Muscle of back (tissue), 11 donors: ENCODE results near the gene CBLB. TPM values are rescaled to one million over a fixed set of nuclear protein-coding genes. Genes with fewer than 3 reads are reported as not detected.

ENCODE experiments used
- DNase-seq, 3 donors: peaks; one replicate each; pipeline versions ENCODE4 v3.0.0 to v3.0.0-alpha.2; 2013
- polyA plus RNA-seq, 10 donors: library from polyadenylated mRNA; unstranded; fragments of 120-200 nt; gene quantifications; one replicate each; pipeline ENCODE4 v1.2.1, GENCODE V29; 2013; ENCODE audit not compliant: insufficient read length in 10 of 10

CBLB gene
- polyA plus RNA-seq, 10 donors: 17.0 to 37.2 (median 25.8) TPM

DNA sequence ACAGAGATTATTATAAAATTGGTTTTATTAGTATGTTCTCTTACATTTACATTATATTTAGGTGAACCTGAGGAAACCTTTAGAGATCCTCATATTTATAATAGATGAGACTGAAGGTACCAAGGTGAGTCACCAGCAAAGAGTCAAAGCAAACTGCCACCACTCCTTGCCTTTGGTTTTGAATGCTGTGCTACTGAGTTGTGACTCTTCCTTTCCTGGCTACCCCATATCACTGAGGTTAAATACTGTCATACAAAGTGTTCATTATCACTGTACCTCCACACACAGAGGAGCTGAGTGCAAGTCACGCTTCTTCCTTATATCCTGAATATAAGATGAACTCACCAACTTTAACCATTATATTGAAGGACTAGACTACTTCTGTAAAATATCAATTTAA lies 168.2 kb downstream of the CBLB start:
- no peak for DNase-seq

DNA sequence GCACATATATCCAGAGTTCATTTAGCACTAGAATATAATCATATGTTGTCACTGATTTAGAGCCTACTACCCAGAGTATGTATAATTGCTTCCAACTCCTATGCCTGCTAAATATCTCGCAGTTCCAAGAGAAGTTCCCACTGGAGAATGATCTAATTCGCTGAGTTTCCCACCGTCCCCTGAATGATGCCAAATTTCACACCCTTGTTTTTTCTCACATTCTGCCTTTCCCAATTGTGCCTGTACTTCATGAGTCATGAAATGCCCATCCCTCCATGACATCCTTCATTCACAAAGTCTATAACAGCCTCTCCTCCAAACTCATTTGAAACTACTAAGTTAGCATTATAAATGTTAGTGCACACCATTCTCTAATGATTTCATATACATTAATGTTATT lies 177.2 kb downstream of the CBLB start:
- peak in 2 of 3 donors; percentile 30 to 40 for DNase-seq

DNA sequence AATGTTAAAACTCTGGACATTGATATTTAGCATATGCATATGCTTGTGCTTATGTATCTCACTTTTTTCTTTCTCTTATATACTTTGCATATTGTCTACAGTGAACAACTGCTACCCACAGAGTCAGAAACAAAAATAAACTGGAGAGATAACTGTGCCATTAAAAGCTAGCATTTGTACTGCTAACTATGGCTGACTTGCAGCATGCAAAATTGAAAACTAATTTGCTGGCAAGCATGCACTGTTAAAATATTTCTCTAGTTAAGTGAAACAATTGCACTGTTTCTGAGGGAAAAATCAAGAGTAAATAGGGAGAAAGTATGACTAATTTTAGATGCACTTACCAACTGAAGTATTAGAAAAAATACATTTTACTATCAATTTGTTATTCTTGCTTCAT lies 177.8 kb downstream of the CBLB start:
- peak; percentile 16 to 51 (median 38) for DNase-seq

DNA sequence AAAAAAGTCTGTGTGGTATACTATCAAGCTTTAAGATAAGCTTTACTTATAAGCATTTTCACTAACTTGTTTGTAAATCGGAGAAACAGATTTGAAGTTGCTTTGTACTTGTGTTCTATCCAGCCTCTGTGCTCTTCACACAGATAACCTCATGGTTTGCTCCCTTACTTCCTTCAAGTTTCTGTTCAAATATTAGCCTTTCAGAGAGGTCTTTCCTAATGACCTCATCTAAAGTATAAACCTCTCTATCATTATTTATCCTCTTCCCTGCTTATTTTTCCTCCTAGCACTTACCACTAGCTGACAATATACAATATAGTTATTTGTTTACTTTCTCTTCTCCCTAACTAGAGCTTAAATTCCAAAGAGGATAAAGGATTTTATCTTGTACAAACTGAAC lies 180.0 kb downstream of the CBLB start:
- peak in 1 of 3 donors; percentile 8 for DNase-seq

DNA sequence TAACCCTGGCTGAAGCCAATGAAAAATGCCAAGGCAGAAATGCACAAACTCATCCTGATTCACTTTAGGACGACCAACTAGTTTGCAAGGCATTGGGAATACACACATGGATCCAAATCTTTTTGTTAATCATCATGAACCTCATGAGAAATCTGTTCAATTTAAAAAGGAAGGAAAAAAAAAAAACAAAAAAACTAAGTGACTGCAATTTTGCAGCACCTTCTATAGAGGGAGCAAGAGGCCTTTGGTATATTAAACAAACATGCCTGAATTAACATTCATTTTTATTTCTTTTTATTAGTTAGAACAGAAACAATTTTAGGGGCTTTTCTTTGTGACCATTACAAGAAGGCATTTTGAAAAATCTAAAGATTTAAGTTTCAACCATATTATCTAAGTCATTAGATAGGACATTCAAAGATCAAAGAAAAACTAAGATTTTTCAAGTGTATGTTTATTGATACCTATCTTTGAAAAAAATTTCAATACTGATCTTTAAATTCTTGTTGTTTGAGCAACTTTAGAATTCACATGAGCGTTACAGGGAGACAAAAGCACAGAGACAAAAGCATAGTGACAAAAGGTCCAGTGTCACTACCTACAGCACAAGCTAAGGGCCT lies 182.4 kb downstream of the CBLB start:
- DNase-seq: peak in 2 of 3 donors; percentile 3 to 33

DNA sequence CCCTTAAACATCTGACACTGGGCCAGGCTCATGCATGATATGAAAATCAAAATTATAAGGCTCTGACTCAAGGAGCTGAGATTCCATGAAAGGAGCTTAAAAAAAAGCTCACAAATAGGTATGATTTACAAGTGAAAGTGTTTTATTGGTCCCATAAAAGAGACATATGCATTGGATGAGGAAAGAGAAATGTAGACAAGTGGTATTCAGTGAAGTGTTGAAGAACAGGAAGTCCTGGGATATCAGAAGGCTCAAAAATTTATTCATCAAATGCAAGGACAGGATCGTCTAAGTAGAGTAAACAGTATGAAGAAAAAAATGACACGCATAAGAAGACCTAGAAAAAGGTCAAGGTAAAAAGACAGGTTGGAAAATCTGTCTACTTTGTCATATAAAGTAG lies 188.9 kb downstream of the CBLB start:
- DNase-seq: no peak

DNA sequence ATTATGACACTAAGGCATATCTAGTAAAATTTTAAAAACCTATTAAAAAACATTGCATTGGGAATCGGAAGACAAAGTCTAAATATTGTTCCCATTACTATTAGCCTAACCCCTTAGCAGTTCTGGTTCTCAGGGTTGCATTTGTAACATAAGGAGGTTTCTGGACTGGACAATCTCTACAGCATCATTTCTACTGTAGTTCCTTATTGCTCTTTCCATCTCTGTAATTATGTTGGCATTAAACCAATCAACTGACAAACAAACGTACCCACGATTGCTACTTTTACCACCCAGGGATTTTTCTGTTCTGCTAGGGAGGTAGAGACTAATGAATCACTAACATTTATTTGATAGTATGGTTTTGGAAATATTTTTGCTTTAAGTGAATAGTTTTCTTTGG lies 190.8 kb downstream of the CBLB start:
- no peak for DNase-seq

DNA sequence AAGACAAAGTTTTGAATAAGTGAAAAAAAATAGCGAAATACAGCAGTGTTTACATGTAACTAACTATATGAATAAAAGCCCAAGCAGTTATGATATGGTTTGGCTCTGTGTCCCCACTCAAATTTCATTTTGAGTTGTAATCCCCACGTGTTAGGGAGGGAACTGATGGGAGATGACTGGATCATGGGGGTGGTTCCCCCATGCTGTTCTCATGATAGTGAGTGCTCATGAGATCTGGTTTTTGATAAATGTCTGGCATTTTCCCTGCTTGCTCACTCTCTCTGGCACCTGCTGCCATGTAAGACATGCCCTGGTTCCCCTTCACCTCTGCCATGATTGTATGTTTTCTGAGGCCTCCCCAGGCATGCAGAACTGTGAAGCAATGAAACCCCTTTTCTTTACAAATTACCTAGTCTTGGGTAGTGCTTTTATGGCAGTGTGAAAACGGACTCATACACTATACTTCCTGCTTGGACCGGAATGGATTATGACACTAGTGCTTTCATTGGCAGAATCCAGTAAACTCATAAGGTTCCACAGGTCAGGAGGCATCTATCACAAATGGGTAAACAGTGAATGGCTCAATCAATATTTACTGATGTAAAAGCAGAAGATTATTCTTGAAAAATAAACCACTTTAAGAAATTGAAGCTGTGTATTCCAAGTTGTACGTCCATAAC lies 192.1 kb downstream of the CBLB start:
- no peak for DNase-seq

DNA sequence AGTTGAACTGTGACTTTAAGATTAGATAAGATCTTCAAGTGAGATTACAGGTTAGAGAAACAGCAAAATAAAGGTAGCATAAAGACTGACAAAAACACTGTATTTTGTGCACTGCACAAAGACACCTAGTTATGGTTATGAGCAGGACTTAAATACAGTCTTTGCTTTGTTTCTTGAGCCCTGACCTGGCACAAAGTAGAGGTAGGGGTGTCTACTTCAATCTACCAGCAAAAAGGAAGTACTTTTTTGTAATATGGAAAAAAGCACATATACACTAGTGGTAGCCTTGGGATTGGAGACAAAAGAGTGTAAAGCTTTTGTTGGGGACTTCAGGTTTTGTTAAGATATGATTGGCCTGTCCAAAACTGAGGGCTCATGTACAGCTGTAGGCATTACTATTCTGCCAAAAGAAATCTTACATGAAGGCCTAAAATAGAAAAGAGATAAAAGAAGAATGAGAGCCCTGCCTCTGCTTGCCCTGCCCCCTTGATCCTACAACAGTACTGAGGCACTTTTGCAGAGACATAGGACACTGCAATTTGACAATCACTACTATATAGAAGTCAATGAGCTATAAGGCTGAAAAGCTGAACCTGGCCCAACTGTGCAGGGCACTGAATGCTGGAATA lies 194.3 kb downstream of the CBLB start:
- DNase-seq: no peak

DNA sequence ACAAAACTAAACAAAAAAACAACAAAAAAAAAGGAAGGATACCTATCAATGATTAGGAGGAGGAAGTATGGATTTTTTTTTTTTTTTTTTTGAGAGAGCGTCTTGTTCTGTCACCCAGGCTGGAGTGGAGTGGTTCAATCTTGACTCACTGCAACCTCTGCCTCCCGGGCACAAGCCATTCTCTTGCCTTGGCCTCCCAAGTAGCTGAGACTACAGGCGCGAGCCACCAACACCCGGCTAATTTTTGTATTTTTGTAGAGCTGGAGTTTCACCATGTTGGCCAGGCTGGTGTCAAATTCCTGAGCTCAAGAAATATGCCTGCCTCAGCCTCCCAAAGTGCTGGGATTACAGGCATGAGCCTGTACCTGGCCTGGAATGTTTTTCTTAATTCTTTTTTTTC lies 195.8 kb downstream of the CBLB start:
- DNase-seq: no peak

DNA sequence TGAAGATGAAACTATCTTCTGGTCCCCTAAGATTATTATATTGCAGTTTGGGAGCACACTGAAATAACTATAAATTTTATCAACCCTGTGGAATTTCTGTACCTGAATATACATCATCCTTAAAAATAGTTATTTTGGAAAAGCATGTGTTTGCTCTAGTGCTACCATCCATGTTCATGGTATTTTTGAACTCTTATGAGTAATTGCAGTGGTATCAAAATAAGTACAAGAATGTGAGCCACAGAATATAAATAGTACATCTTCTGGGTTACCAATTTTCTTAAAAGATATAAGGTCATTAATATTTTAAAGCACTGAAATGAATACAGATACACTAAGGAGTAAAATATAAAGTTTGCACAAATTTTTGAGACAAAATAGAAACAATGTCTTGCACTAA lies 206.5 kb downstream of the CBLB start:
- DNase-seq: no peak

DNA sequence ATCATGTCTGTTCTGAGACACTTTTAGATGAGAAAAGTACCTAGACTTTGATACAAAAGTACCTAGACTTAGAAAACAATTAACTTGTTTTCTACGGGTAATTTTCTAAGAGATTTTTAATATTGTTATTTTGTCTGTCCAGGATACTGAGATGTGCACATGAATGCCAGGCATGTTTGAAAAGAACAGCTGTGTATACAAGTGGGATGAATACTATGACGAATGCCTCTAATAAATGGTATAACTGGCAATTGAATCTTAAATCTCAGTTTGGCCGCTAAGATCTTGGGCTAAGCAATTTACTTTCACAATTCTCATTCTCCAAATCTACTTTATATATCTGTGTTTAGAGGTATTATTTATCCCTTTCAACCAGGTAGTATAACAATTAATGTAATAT lies 207.4 kb downstream of the CBLB start:
- DNase-seq: no peak

DNA sequence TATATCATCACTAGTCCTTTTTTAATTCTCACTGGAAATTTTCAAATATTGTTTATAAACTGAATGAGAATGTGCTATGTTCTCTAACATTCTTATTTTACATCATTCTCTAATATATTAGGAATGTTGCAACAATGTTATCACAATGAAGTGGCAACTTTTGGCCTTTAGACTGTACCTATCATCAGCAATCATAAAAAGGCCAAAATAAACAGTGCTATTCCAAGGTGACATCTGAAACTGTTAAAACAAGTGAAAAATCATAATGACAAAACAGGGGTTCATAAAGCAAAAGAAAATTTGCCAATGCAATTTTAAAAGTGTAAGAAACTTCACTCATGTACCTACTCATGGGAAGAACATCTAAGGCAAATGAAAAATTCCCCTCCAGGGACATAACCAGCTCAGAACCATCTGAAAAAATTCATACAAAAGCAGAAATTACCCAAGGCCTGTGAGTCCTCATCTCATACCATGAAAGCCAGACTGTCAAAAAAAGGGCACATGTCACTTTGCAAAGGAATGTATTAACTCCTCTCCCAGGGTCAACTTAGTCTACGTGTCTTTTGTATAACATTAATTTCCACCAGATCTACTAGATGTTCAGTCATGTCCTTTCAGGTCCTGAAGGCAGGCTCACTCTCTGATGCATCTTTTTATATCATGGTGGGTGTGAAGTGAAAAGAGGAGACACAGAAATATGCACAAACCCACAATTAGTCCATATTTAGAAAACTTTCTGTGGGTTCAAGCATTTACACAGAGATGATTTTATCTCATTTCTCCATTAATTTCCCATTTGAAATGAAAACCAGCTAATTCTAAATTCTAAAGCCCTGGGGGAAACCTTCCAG lies 211.9 kb downstream of the CBLB start:
- no peak for DNase-seq

DNA sequence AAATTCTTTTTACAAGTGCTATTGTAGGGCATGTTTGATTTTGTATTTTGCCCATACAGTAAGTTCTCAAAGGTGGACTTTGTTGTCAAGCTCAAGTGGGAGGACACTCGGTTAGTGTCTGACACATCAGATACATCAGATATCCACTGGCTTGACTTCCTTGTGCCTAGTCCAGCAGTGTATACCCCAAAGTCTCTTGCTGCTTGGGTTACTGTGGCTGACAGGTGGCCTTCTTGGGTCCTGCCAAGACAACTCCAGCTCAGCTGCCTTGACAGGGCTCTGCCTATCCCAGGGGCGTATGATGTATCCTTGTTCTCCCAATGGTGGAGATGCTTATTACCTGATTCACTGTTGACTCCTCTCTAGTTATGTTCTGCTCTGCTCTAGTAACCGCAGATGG lies 214.9 kb downstream of the CBLB start:
- no peak for DNase-seq

DNA sequence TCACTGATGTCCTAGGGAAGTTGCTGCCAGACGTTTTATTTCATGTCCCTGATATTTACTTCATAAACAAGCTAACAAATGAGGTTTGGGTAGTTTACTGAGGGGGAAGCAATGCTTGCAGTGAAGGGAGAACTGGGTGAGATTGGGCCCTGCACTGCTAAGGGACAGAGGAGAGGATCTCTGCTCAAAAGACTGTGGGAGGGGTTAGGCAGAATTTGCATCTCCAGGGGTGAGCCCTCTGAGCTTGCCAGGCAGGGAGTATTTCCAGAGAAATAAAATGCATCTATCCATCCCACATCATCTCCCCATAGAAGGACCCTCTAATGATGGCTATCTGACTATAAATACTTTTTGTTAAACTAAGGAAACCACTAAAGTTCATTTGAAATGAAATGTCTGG lies 215.6 kb downstream of the CBLB start:
- DNase-seq: no peak

DNA sequence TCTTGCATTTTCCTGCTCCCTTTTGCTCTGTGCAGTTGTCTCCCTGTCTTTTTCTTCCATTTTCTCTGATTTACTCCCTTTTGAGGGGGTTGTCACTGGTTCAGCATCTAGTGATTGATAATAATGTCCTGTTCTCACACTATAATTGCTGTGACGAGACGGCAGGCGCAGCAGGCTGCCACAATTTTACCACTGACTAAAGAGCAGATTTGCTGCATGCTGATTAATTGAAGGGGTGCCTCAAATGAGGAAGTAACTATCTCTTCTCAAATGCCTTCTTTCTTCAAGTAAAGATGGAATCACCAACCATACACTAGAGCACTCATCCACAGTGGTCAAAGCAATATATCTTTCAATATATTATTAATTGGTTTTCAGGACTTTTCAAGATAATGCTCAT lies 219.3 kb downstream of the CBLB start:
- no peak for DNase-seq

DNA sequence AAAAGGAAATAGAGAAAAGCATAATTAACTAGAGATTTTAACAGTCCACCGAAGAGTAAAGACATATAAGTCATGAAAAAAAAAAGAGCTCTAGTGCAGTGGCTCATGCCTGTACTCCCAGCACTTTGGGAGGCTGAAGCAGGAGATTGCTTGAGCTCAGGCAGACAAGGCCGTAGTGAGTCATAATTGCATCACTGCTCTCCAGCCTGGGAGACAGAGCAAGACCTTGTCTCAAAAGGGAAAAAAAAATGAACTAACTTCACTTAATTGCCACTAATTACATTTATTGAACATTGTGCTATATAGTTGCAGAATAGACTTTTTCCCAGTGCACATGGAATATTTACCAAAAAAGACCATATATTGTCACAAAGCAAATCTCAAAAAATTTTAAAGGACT lies 221.8 kb downstream of the CBLB start:
- DNase-seq: peak in 1 of 3 donors; percentile 61

DNA sequence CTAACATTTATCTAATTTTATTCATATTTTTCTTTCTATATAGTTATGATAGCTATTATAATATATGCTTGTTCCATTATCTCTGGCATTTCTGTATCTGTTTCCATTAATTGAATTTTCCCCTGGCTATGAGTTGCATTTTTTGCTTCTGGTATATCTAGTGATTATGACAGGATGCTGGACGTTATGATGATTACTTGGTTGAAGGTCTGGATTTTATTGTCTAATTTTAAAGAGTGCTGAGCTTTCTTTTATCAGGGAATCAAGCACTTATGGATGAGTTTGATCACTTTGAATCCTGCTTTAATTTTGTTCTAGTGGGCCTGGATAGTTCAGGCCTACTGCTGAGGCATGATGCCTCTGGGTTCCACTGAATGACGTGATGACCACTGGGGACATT lies 229.7 kb downstream of the CBLB start:
- DNase-seq: no peak

DNA sequence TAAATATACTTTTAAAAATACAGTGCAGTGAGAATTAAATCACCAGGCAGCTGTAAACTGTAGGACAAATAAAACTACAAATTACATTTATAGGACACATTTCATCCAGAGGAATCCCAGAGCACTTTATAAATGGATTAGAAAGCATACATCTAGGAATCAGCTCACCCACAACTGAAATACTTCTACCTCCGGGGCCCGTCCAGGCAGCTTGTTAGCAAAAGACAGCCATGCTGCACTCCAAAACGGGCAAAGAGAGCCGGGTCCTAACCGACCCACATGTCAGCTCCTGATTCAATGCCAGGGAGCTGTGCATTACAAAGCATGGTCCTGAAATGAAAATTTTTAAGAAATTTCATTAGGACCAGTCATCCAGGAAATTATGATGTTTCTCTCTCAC lies 234.1 kb downstream of the CBLB start:
- DNase-seq: no peak

DNA sequence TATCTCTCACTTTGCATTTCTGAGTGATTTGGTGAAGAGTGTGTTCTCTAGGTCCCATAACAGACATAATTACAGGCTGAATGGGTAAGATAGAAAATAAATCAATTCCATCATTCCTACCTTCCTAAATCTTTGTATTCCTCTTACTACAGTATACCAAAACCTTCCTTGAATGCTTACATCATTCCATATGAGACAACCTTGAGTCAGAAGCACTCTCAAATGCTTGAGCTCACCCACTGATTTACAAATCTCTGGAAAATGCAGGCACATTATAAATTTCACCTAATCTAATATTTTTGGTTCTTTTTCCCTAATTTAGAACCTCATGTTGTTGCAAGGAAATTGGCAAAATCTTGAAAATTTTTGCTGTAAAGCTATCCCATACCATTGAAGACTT lies 239.1 kb downstream of the CBLB start:
- DNase-seq: no peak

DNA sequence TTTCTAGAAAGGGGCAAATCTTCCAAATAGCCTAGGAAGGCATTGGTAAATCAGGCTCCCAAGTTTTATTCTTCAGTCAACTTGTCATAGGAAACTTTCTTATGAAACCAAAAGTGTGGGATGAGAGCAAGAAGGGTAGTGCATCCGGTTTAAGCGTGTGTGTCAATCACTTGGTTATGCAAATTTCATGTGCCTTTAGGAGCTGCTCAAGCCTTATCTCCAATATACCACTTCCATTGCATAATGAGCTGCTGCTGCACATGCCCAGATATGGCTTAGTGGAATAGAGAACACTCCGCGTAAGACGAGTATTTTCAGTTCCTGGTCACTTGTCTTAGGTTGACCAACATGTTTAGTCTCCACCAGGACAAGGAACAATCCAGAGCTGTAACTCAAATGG lies 242.1 kb downstream of the CBLB start:
- DNase-seq: no peak

DNA sequence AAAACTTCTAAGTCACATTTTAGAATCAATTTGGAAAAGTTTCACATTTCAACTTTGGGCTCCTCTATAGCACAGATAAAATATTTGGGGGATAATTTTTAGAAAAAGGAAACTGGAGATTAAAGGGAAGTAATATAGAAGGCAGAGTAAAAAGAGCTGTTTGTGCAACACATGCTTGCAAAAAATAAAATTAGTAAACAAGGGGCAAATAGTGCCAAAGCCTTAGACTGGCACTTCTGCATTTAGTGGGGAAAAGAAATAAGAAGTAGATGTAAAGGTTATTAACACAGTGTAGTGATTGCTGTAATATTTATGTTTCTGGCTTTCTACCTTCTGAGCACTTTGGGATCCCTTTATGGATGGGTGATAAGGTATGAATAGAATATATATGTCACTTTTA lies 246.6 kb downstream of the CBLB start:
- DNase-seq: no peak

DNA sequence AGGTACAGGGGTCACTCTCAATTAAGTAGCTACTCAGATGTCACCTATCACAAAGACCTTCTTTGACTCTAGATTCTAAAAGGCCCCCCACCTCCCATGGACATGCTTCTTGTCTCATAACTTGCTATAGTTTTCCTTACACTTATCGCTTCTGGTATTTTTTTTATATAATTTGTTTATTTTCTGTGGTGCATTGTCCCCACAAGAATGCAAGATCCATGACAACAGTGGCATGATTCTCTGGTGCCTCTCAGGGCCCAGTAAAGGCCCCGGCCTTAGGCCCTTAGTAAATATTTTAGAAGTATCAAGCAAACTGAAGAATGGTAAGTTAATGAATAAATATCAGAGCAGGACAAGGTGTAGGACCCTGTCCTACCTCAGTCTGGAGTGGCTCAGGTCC lies 248.6 kb downstream of the CBLB start:
- DNase-seq: no peak
